GM18498 (cell line): ENCODE data around the gene FAHD1.

Experiments
- ATAC-seq: cut with Tn5 transposase; IDR thresholded peaks from one replicate; pipeline ENCODE4 v1.9.1; 2021; ENCODE audit warnings: mild to moderate bottlenecking, moderate library complexity; ENCODE audit not compliant: unreplicated experiment

The FAHD1 gene

DNA sequence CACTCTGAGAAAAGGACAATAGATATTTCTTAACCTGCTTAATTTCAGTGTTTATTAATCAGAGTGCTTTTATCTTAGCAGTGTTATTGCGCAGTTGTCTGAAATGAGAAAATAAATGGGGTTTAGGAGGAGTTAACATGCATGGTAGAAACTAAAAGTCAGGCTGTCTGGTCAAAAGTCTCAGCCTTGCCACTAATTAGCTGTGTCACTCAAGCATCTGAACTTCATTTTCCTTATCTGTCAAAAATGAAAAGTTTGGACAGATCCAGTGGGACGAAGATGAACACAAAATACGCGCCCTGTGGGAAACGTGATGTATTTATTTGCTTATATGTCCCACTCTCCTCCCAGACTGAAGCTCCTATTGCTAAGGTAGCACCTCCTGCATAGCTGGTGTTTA lies 51.2 kb downstream of the FAHD1 start:
- no peak for ATAC-seq
